Sigmoid colon (tissue), 4 donors: ENCODE measurements around the gene ZC3H6.
"Not testable (repeated sequence)": the region's sequence is repeated elsewhere in the genome, so short reads cannot be mapped to it uniquely, and the experiment has no call there.

Experiments
- EP300 ChIP-seq, 4 donors: sonication (generic); formaldehyde crosslinking; IDR thresholded peaks; one replicate each; pipeline ENCODE4 v1.6.1; 2017; ENCODE audit warnings: antibody characterized with exemption in 4 of 4
- TF ChIP-seq, protein P1 (sequence below), 4 experiments: fragments of 450-650 bp in 3 of 4; fragments of 200-600 bp in 1 of 4; IDR thresholded peaks; one replicate each; pipeline ENCODE4 v1.5.1; 2016 to 2019; ENCODE audit warnings: antibody characterized with exemption in 4 of 4, mild to moderate bottlenecking in 3 of 4, moderate library complexity in 2 of 4

DNA sequence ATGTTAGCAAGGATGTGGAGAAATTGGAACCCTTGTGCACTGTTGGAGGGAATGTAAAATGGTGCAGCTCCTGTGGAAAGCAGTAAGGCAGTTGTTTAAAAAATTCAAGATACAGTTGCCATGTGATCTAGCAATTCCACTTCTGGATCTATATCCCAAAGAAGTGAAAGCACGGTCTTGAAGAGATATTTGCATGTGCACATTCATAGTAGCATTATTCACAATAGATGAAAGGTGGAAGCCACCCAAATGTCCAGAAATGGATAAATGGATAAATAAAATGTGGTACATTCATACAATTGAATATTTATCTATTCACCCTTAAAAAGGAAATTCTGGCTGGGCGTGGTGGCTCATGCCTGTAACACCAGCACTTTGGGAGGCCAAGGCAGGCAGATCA, 78.9 kb downstream of the ZC3H6 start:
- TF ChIP-seq, protein P1, sequence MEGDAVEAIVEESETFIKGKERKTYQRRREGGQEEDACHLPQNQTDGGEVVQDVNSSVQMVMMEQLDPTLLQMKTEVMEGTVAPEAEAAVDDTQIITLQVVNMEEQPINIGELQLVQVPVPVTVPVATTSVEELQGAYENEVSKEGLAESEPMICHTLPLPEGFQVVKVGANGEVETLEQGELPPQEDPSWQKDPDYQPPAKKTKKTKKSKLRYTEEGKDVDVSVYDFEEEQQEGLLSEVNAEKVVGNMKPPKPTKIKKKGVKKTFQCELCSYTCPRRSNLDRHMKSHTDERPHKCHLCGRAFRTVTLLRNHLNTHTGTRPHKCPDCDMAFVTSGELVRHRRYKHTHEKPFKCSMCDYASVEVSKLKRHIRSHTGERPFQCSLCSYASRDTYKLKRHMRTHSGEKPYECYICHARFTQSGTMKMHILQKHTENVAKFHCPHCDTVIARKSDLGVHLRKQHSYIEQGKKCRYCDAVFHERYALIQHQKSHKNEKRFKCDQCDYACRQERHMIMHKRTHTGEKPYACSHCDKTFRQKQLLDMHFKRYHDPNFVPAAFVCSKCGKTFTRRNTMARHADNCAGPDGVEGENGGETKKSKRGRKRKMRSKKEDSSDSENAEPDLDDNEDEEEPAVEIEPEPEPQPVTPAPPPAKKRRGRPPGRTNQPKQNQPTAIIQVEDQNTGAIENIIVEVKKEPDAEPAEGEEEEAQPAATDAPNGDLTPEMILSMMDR (IDR thresholded peaks at IDR 0.05) = not testable (repeated sequence)
- TF ChIP-seq EP300 (IDR thresholded peaks at IDR 0.05) = not testable (repeated sequence)
